ENCODE measurements around the gene RIN3. TPM values are rescaled to one million over a fixed set of nuclear protein-coding genes. Genes with fewer than 3 reads are reported as not detected.
A peak's percentile ranks its signal among the peaks of the same experiment; 100 is the strongest.

The RIN3 gene
- total RNA-seq, 1 experiment from 2014 or later = 1.5 TPM

- no peak overlapping the region for H4K8ac ChIP-seq (replicated peaks; ENCODE audit: insufficient read length, low read depth, low read length)
- peak overlapping the region; percentile 36 for H3K14ac ChIP-seq (ENCODE audit: insufficient read depth, low read length)
- no peak overlapping the region for H2AK5ac ChIP-seq (ENCODE audit: insufficient read length, low read length)
- peak overlapping the region; percentile 59 for H3K4me2 ChIP-seq (ENCODE audit: insufficient read depth, insufficient read length, low read length)
- H3K9me3 ChIP-seq (ENCODE audit: control insufficient read depth, low read depth, low read length) = no peaks in the 10 kb centered on the region
- peaks cover 12% of the 10 kb centered on the region for H3K23me2 ChIP-seq (ENCODE audit: insufficient read length, low read depth, low read length, poor library complexity, severe bottlenecking)
- no peak overlapping the region for H2AFZ ChIP-seq (ENCODE audit: low read length)
- H4K20me1 ChIP-seq (ENCODE audit: control insufficient read depth, insufficient read depth, insufficient read length) = no peaks in the 10 kb centered on the region
- no peak overlapping the region for H3K56ac ChIP-seq (ENCODE audit: insufficient read length, low read depth, low read length)
- no peak overlapping the region for H3K27ac Mint-ChIP-seq
- H2BK20ac ChIP-seq (ENCODE audit: low read depth, low read length, poor library complexity, severe bottlenecking) = no peak overlapping the region
- H3K27ac ChIP-seq (ENCODE audit: insufficient read length, low read depth, low read length) = no peak overlapping the region
- peaks cover 3% of the 10 kb centered on the region; the same call in 1 of the 2 replicates for H3K27me3 ChIP-seq (ENCODE audit: insufficient read depth, low read length)
- H3K36me3 Mint-ChIP-seq (ENCODE audit: insufficient read depth in 1 of 3, low read depth in 3 of 3) = no peaks in the 10 kb centered on the region; a peak in 1 of 7 replicates
- no peak overlapping the region for H2BK12ac ChIP-seq (ENCODE audit: insufficient read length, low read depth, low read length)
- WGBS (ENCODE audit: extremely low coverage, insufficient read length, low lambda C conversion rate) = no CpG with 5 or more reads among the region's 81 CpGs
- H3K9ac ChIP-seq (ENCODE audit: extremely low read depth, insufficient read length, low read length) = no peak overlapping the region
- no peak for TF ChIP-seq CTCF (conservative IDR thresholded peaks at IDR 0.05)
- H3K4me3 Mint-ChIP-seq = peak overlapping the region; percentile 68 to 76
- no peak overlapping the region for H2BK120ac ChIP-seq (ENCODE audit: low read depth, low read length, poor library complexity, severe bottlenecking)
- H3K27me3 Mint-ChIP-seq (ENCODE audit: low read depth) = peaks cover 54% of the 10 kb centered on the region
- H3K4ac ChIP-seq (ENCODE audit: low read depth, low read length) = no peak overlapping the region
- H4K5ac ChIP-seq (ENCODE audit: insufficient read length, low read depth, low read length) = no peak overlapping the region
- no peak overlapping the region for H2BK5ac ChIP-seq (ENCODE audit: insufficient read length, low read length)
- H3K4me1 ChIP-seq (ENCODE audit: insufficient read depth, low read length) = no peaks in the 10 kb centered on the region
- no peak overlapping the region for H3T11ph ChIP-seq (ENCODE audit: low read length)
- H3K18ac ChIP-seq (ENCODE audit: insufficient read length, low read depth, low read length) = no peak overlapping the region
- H3K9me3 Mint-ChIP-seq = no peaks in the 10 kb centered on the region
- no peaks in the 10 kb centered on the region for H3K79me1 ChIP-seq (ENCODE audit: insufficient read depth, low read depth, low read length, poor library complexity, severe bottlenecking)
- H3K4me1 Mint-ChIP-seq = peaks cover 8 to 9% of the 10 kb centered on the region in 2 experiments
- H2BK15ac ChIP-seq (ENCODE audit: low read depth, low read length) = no peak overlapping the region
- DNase-seq = peak; percentile 50
- H3K23ac ChIP-seq (ENCODE audit: insufficient read length, low read depth, low read length) = no peak overlapping the region
- no peak overlapping the region for H4K91ac ChIP-seq (ENCODE audit: insufficient read length, low read depth, low read length)
- H3K79me2 ChIP-seq (ENCODE audit: insufficient read depth, low read length) = no peaks in the 10 kb centered on the region
These were observed 624 bp downstream of the RIN3 start for GRCh38 chr14:92513966-92514843.
